Islet precursor cell (in vitro differentiated cells): ENCODE measurements around the gene KCNN4.
"Not testable (repeated sequence)": the region's sequence is repeated elsewhere in the genome, so short reads cannot be mapped to it uniquely, and the experiment has no call there.

Experiments used
- DNase-seq: peaks from one replicate; pipeline ENCODE4 v3.0.0-alpha.2; 2018

The KCNN4 gene

DNA sequence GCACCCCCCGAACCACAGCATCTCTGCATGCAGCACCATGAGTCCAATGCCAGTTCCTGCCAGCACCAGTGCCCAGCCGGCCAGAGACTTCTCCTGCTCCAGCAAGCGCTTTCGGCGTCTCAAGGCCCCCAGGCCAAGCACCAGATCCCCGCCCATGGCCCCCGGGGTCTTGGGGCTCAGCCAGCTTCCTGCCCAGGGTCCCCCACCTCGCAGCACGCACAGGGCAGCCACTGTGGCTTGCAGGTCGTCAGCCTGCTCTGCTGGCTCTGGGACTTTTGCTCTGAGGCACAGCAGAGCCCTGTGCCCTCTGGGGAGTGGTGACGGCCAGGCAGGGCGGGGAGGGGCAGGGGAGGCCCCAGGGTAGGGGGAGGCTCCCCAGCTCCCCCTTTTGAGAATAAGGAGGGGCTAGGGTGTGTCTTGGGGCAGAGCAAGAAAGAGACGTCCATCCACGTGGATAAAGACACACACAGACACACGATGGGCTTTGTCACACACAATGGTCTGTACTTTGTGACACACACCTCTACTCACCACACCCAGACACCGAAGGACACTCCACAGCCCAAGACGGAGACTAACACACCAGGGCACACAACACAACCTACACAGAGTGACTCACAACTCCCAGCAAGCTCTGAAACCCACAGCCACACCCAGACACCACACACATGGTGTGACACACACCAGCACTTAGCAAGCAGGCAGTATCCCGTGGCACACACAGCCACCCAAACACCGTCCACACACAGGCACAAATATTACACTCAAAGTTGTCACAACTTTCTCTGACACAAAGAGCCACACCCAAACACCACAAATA is at the start of gene KCNN4:
TSS of gene KCNN4 (minus strand) at position 268 of the 820 bp plus-strand sequence. CDS start at position 156, 112 bp downstream.
- DNase-seq, result peak; percentile 63

DNA sequence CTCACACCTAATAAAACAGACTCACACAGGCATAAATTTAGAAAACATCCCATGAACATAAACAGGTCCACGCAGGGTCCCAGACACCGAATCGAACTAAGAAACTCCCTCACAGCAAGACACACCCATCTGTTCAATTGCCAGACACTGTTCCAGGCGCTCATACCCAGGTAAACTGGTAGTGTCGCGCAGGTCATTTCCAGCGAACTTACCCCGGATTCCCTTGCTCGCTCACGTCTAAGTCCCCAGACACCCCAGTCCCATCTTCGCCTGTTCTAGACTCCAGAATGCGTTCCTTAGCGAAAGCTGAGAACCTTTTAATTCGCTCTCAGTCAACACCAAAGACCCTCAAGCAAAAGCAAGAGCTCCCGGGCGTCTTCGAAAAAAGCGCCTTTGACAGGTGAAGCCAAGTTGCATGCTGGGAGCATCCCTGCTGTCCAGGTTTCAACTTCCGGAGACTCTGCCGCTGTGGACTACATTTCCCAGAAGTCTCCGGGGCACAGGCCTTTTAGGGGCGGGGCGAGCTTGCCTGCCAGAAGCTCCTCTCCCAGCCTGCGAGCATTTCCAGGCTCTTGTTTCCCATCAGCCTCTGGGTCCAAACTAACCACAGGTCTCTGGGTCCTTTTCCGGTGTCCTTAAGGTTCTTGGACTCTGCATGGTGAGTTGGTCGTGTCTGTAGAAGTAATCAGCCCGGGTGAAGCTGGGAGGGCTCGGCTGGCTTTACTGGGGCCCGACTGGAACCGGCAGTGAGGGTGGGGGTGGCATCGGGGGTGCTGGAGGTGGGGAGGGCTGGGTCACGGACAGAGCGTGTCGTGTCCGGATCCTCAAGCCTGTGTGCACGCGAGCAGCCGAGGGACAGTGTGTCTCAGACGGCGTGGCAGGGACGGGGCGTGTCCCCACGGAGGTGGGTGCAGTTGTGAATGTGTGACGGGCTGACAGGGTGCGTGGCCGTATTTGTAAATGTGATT is 46.3 kb upstream of the KCNN4 start, which contains the start of gene ZNF283:
TSS of gene ZNF283 (plus strand) at position 535 of the 968 bp plus-strand sequence. CDS start 6,184 bp downstream, outside the sequence.
- peak; percentile 97 for DNase-seq

DNA sequence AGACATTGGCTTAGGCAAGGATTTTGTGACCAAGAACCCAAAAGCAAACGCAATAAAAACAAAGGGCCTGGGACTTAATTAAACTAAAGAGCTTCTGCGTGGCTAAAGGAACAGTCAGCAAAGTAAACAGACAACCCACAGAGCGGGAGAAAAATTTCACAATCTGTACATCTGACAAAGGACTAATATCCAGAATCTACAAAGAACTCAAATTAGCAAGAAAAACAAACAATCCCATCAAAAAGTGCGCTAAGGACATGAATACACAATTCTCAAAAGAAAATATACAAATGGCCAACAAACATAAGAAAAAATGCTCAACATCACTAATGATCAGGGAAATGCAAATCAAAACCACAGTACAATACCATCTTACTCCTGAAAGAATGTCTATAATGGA is 43.8 kb upstream of the KCNN4 start:
- DNase-seq, result not testable (repeated sequence)

DNA sequence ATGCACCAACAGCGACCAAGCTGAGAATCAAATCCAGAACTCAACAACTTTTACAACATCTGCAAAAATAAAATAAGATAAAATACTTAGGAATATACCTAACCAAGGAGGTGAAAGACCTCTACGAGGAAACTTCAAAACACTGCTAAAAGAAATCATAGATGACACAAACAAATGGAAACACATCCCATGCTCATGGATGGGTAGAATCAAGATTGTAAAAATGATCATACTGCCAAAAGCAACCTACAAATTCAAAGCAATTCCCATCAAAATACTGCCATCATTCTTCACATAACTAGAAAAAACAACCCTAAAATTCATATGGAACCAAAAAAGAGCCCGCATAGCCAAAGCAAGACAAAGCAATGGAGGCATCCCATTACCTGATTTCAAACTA is 43.1 kb upstream of the KCNN4 start:
- not testable (repeated sequence) for DNase-seq

DNA sequence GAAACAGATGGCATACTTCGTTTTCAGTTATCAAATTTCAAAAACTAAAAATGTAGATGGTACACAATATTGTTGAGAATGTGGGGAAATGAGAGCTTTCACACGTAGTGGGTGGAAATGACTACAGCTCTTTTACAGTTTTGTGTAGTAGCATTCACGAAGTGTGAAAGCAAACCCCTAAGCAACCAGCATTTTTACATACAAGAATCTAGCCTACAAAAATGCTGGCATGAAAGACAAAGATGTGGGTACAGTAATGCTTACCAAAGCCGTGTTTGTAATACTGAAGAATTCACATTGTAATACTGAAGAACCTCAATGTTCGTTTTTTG is 40.1 kb upstream of the KCNN4 start:
- DNase-seq, result no peak

DNA sequence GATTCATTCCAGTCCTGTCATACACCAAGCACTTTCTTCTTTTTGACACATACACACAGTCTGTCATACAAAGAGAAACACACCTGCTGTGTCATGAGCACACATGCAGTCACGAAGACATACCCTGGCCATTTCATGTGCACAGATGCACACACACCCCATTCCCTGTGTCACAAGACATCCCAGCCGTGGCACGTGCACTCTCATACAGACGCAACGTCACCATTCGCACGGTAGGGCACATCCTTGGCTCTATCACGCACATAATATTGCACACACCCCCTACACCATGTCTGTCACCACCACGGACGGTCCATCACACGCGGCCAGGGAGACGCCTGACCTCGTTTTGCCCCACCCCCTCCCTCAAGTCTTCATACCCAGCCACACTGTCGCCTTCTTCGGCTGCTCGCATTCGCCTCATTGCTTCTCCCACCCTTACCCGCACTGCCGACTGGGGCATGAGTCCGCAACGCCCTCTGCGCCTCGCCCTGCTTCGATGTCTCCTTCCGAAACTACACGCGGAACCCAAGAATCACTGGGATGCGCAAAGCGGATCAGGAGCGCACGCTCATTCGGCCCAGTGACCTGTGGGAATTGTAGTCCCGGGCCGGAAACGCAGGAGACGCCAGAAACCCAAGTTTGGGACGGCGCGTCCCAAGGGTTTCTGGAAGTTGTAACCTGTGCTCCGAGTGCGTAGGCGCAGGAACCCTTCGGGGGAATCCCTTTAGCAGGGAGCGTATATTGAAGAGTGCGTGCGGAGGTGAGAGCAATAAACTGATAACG is 39.5 kb upstream of the KCNN4 start:
- DNase-seq, result no peak

DNA sequence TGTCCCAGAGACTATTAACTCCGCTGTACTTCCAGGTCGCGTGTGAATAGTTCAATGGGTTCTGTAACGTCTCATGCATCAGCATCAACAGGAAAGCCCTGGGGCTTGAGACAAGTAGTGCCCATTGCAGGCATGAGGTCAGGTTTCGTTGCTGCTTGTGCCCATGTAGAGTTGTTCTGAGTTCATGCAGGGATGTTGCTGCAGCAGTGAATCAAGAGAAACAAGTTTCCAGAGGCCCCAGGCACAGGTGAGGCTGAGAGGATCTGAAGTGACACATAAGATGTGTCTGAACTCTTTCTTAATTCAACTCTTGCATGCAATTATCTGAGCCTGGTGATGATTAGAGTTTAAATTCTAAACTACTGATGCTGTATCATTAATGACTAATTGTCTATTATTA is 37.7 kb upstream of the KCNN4 start:
- DNase-seq, result no peak

DNA sequence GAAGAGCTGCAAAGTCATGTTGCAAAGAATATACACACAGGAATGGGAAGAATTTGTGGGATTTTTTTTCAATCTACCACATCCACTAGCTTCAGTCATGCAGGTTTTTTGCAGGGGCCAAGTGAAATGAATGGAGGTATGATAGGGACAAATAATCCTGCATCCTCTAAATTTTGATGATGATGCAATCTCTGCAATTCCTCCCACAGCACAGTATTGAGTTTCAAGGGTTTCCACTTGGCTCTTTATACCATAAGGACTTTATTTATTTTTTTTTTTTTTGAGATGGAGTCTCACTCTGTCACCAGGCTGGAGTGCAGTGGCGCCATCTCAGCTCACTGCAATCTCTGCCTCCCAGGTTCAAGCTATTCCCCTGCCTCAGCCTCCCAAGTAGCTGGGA is 36.7 kb upstream of the KCNN4 start:
- not testable (repeated sequence) for DNase-seq

DNA sequence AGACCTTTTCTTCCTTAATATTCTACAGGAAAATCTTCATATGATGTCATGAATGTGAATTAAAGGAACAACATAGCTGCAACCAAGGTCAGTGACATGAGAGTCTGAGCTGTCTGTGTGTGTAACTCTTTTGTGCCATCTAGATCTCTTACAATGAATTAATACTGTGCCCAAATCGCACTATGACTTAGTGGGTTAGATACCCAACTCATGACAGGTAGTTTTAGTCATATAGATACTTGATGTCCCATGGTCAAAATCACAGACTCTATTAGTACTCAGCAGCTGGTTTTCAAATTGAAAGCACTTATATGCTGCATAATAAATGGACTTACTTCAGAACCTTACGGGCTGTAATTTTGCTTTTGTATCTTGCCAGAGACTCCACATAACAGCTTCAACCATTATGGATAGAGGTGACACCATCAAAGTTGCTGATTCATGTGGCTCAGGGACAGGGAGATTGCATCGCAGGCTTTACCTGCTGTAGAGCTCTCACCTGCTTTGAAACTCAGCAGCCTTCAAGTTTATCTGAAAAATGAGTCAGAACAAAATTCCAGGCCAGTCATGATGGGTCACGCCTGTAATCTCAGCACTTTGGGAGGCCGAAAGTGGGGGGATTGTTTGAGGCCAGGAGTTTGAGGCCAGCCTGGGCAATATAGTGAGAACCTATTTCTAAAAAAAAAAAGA is 34.0 kb upstream of the KCNN4 start:
- DNase-seq, result no peak

DNA sequence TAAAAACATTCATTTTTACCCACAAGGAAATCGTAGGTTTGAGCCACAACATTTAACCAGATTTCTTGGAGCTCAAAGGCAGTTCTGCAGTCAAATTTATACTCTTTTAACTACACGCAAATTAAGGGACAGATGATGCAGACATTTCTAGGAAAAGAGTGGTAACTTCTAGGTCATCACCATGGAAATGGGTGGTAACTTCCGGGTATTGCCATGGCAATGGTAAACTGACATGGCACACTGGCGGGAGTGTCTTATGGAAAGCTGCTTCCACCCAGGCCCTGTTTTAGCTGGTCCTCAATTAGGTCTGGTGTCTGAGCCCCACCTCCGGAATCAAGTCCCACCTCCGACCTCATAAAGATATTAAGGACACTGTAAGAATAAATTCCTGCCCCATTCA is 31.9 kb upstream of the KCNN4 start:
- no peak for DNase-seq

DNA sequence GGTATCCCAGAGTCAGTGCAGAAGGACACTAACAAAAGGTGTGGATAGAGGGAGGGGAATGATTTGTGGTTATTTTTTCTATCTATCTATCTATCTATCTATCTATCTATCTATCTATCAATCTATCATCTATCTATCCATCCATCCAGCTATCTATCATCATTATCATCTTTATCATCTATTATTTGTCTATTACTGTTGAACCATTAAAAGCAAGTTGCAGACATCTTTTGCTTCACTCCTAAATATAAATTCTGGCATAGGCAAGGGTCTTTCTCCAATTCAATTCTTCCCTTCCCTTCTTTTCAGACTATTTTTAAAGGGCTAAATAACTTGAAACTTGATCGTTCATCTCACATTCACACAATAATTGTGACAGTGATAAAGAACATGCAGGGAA is 31.5 kb upstream of the KCNN4 start:
- DNase-seq, result no peak

DNA sequence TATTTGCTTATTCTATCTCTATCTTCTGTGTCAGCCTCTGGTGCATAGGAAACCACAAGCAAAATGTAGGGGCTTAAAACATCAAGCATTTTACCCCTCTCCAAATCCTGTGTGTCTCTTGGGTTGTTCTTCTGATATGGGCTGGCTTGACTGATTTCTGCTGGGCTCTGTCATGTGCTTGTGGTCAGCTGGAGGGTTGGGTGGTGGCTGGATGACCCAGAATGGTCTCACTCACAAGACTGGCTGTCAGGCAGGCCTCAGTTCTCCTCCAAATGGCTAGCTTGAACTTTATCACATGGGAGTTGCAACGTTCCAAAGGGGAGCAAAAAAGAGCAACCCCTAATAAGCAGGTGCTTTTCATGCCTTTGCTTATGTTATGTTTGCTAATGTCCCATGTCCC is 31.1 kb upstream of the KCNN4 start:
- DNase-seq, result no peak

DNA sequence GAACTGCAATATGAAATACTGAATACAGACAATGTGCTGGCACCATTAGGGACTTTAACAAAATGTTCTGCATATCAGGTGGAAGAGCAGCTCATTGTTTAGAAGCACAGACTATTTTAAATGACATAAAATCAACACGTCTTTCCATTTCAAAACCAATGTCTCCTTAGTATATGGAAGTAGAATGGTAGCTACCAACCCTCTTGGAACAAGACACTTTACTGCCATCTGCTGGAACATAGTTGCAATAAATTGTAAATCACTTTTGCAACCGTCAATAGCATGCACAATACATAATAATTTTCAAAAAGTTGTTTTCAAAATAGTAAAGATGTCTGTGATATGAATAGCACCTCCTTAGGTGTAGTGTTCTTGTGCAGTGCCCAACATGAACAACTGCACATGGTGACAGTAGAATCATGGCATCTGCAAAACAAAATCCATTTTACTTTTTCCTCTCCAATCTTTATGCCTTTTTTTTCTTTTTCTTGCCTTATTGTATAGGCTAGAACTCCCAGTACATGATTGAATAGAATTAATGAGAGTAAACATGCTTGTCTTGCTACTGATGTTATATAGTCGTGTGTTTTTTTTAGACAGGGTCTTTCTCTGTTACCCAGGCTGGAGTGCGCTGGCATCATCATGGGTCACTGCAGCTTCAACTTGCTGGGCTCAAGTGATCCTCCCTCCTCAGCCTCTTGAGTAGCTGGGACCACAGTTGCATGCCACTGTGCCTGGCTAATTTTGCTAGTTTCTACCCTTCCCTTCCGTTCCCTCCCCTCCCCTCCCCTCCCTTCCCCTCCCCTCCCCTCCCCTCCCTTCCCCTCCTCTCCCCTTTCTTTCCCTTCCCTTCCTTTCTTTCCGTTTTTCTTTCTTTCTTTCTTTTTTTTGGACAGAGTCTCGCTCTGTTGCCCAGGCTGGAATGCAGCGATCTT is 29.3 kb upstream of the KCNN4 start:
- DNase-seq, result no peak

DNA sequence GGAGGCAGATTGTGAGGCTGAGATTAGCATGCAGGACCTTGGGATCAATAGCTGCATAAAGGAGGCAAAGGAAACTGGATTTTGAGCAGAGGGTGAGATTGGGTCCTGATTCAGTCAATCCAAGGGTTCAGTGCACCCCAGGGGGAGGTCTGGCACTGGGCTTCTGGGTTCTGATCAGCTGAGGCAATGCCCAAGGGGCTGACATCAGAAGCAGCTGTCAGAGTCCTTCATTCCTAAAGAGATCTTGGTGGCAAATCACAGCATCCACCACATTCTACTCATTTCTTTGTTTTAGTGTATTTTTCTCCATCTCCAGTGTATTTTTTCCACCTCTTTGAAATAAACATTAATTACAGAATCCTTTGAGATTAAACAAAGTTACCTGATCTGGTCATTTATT is 26.9 kb upstream of the KCNN4 start:
- no peak for DNase-seq

DNA sequence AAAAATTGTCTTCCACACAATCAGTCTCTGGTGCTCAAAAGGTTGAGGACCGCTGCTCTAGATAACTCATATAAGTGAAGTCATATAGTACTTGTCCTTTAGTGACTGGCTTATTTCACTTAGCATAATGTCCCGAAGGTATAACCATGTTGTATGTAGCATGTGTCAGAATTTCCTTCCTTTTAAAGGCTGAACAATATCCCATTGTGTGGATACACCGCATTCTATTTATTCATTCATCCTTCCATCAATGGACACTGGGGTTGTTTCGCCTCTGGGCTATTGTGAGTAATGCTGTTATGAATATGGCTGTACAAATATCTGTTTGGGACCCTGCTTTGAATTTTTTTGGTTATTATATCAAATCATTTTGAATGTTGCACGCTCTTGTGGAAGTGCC is 26.1 kb upstream of the KCNN4 start:
- no peak for DNase-seq

DNA sequence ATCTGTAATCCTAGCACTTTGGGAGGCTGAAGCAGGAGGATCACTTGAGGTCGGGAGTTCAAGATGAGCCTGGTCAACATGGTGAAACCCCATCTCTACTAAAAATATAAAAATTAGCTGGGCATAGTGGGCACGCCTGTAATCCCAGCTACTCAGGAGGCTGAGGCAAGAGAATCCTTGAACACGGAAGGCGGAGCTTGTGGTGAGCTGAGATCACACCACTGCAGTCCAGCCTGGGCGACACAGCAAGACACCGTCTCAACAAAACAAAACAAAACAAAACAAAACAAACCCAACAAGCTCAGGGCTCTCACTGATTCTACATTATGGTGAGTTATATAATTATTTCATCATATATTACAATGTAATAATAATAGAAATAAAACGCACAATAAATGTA is 25.6 kb upstream of the KCNN4 start:
- not testable (repeated sequence) for DNase-seq

DNA sequence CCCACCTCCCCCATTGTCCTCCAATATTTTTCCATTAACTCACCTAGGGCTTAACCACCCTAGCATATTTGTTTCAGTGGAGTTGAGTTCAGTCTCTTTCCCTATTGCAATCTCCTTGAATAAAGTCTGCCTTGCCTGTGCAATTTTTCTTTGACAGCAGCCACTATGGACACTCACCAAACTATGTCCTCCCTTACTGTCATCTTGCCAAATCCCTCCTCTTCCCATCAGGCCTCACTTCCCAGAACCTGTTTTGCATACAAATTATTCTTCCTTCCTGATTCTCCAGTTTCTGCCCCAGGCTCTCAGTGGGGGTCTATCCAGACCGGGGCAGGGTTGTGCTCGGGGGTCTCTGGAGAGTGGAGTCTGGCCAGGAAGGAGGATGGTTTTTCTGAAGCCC is 23.7 kb upstream of the KCNN4 start:
- DNase-seq, result no peak

DNA sequence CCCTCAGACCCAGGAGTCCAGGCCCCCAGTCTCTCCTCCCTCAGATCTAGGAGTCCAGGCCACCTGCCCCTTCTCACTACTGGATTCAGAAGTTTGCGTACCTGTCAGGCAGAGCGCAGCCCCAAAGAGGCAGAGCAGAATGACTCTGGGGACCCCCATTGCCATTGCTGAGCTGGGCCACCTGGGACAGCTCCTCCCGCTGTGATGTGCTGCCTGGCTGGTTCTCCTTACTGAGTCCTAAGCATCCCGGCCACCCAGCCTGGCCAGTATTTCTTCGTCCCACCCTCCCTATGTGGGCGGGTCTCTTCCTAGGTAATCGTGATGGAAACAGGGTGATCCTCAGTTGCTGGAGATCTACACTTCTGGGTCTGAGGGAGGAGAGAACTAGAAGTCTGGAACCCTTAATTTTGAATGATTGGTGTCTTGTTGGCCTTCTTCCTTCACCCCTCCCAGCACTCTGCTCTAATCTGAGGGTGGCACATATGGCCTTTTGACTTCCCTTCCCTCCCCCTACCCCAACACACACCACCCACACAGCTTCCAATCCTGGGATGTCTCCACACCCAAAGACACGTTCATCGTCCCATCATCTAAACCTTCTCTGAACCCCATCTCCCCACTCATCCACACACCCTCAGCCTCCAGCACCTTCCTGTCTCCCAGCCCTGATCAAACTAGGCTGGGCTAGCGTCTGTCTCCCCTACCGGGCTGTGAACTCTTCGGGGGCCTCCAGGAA is 21.6 kb upstream of the KCNN4 start, which contains the start of gene LYPD5:
TSS of gene LYPD5 (minus strand) at position 232 of the 736 bp plus-strand sequence. CDS start at position 165, 67 bp downstream.
- DNase-seq, result peak; percentile 38

DNA sequence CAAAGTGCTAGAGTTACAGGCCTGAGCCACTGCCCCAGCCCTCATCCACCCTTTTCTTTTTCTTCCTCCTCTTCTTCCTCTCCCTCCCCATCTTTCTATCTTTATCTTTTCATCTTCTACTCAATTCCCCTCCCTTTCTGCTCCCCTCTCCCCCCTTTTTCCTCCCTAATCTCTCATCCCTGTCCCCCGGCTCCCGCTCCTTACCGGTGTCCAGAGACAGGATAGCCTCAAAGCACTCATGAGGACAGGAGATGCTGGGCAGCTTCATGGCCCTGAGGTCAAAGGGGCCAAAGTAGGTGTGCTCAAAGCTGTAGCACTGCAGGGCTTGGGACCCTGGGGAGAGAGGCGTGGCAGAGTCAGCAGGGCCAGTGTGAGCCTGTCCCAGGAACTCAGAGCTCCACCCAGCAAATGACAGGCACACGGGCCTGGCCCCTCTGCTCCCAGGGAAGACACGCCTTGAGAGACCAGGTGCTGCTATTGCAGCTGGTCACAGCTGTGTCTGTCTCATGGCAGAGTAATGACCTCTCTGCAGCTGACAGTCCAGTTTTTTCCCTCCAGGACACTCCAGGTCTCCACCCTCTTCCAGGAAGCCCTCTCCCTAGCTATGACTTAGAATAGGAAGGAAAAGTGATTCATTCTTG is 18.8 kb upstream of the KCNN4 start:
- DNase-seq, result peak; percentile 74
